A673 (cell line): ENCODE results near the gene TAF9. TPM values are rescaled to one million over a fixed set of nuclear protein-coding genes. Genes with fewer than 3 reads are reported as not detected.
"Not testable (repeated sequence)": the region's sequence is repeated elsewhere in the genome, so short reads cannot be mapped to it uniquely, and the experiment has no call there.

Experiments used
- BruUV-seq: library from RNA; stranded (reverse); fragments of 400-500 nt; replicated peaks from 2 replicates; lab custom pipeline; 2021; lab: Mats Ljungman, UMichigan
- CTCF ChIA-PET: fragments of 300-600 bp; sonication (Branson Sonifier 250); formaldehyde crosslinking; loops from one replicate; lab custom pipeline; 2022; ENCODE audit warnings: antibody characterized with exemption; lab: Charles Lee
- POLR2A ChIA-PET: fragments of 300-600 bp; sonication (Branson Sonifier 250); formaldehyde crosslinking; loops from one replicate; lab custom pipeline; 2022; ENCODE audit warnings: antibody characterized with exemption; ENCODE audit not compliant: low non-redundant PET; lab: Charles Lee
- DNase-seq: peaks from one replicate; pipeline ENCODE4 v3.0.0-alpha.2; 2015; ENCODE audit warnings: low spot score
- H3K27ac ChIP-seq: fragments of 200-600 bp; sonication (generic); 2 replicates; pipeline ENCODE4 v1.5.1; 2016; ENCODE audit warnings: mixed run types, low read depth, mild to moderate bottlenecking, mixed read lengths, antibody characterized with exemption, low read length; ENCODE audit not compliant: poor library complexity, severe bottlenecking
- H3K27me3 ChIP-seq: fragments of 200-600 bp; sonication (generic); replicated peaks from 2 replicates; pipeline ENCODE4 v1.6.1; 2017; ENCODE audit warnings: mixed run types, low read depth, mild to moderate bottlenecking, mixed read lengths, antibody characterized with exemption, low read length; ENCODE audit not compliant: insufficient read depth, poor library complexity
- H3K36me3 ChIP-seq: fragments of 200-600 bp; sonication (generic); 2 replicates; pipeline ENCODE4 v1.6.1; 2016; ENCODE audit warnings: mixed run types, mild to moderate bottlenecking, mixed read lengths, antibody characterized with exemption, low read length; ENCODE audit not compliant: insufficient read depth, poor library complexity, severe bottlenecking
- H3K4me1 ChIP-seq: fragments of 200-600 bp; sonication (generic); 2 replicates; pipeline ENCODE4 v1.6.1; 2017; ENCODE audit warnings: mixed run types, mild to moderate bottlenecking, mixed read lengths, antibody characterized with exemption, low read length; ENCODE audit not compliant: insufficient read depth, poor library complexity, severe bottlenecking
- H3K4me3 ChIP-seq: fragments of 200-600 bp; sonication (generic); 2 replicates; pipeline ENCODE4 v1.5.1; 2016; ENCODE audit warnings: low read depth, mixed run types, mild to moderate bottlenecking, mixed read lengths, low read length; ENCODE audit not compliant: poor library complexity, severe bottlenecking
- H3K9me3 ChIP-seq: fragments of 200-600 bp; sonication (generic); 2 replicates; pipeline ENCODE4 v1.6.1; 2016; ENCODE audit warnings: mixed run types, low read depth, mild to moderate bottlenecking, mixed read lengths, antibody characterized with exemption, low read length; ENCODE audit not compliant: poor library complexity, severe bottlenecking
- CTCF ChIP-seq: fragments of 300-800, 200-600 bp; sonication (generic); conservative IDR thresholded peaks from 2 replicates; pipeline ENCODE4 v1.5.1; 2017; ENCODE audit warnings: low read depth, mild to moderate bottlenecking, antibody characterized with exemption, low read length, moderate library complexity, mixed read lengths
- EZH2 ChIP-seq: fragments of 200-600 bp; sonication (generic); IDR thresholded peaks from 2 replicates; pipeline ENCODE4 v1.6.1; 2017; ENCODE audit warnings: borderline replicate concordance, low read depth, mild to moderate bottlenecking, mixed read lengths, antibody characterized with exemption, low read length; ENCODE audit not compliant: poor library complexity, severe bottlenecking
- intact Hi-C: fragments of 100-400 bp; cut with micrococcal nuclease; formaldehyde crosslinking; loops from one replicate; pipeline ENCODE4 v1.10.0; 2022; ENCODE audit not compliant: unreplicated experiment
- total RNA-seq: library from RNA; stranded (reverse); gene quantifications from 2 replicates; pipeline ENCODE4 v1.2.3, GENCODE V29; 2021

Gene TAF9
- total RNA-seq, 1 experiment from 2014 or later, result 91.4 TPM

GRCh38 chr5:69372394-69372793, 3.1 kb upstream of the TAF9 start:
- H3K4me3 ChIP-seq, result no peak overlapping the region
- ChIA-PET POLR2A (interaction anchor here (0.6 kb wide), 1 partner anchor 71 kb away, joined by 3 read pairs; no protein-coding TSS in a partner anchor), CTCF (no interaction called here)
- no peak for DNase-seq
- peaks cover 8% of the 10 kb centered on the region for H3K36me3 ChIP-seq
- H3K27me3 ChIP-seq, result no peaks in the 10 kb centered on the region
- intact Hi-C loops, result no loop called here
- no peak for TF ChIP-seq CTCF
- TF ChIP-seq EZH2, result no peak
- no peak overlapping the region for H3K27ac ChIP-seq
- BruUV-seq, result no TSS peak
- H3K4me1 ChIP-seq, result peaks cover 11% of the 10 kb centered on the region
- no peaks in the 10 kb centered on the region for H3K9me3 ChIP-seq

GRCh38 chr5:69370335-69370734, 1.0 kb upstream of the TAF9 start:
- intact Hi-C loops, H3K9me3 ChIP-seq, H3K27me3 ChIP-seq, POLR2A ChIA-PET, DNase-seq, CTCF ChIA-PET, H3K27ac ChIP-seq: not testable (repeated sequence)
- Histone ChIP-seq H3K36me3 (peaks cover 23% of the 10 kb centered on the region), H3K4me3 (peak overlapping the region; percentile 65), H3K4me1 (peaks cover 11% of the 10 kb centered on the region)
- TSS peak; percentile 57 for BruUV-seq

- TSS peak; percentile 67 for BruUV-seq
- H3K27me3 ChIP-seq, result no peaks in the 10 kb centered on the region
- H3K4me1 ChIP-seq, result peaks cover 11% of the 10 kb centered on the region
- peak overlapping the region; percentile 99 for H3K27ac ChIP-seq
- H3K4me3 ChIP-seq, result peak overlapping the region; percentile 65
- H3K9me3 ChIP-seq, result no peaks in the 10 kb centered on the region
- no peak for TF ChIP-seq EZH2
- no peak for TF ChIP-seq CTCF
- DNase-seq, result peak; percentile 48
- peaks cover 33% of the 10 kb centered on the region for H3K36me3 ChIP-seq
- ChIA-PET CTCF (no interaction called here), POLR2A (no interaction called here)
- intact Hi-C loops, result loop anchor here (10.0 kb wide), 1 partner anchor 274 kb away; the partner anchor contains the start of gene SLC30A5
Measured at GRCh38 chr5:69368458-69369339, 621 bp downstream of the TAF9 start.
